GM12872 (cell line): Measurements from ENCODE around the gene RNU7-1.

ENCODE experiments used
- CTCF ChIP-seq: IDR thresholded peaks from 3 replicates; pipeline ENCODE4 v1.5.1; 2011; ENCODE audit warnings: low read depth, mild to moderate bottlenecking, low read length, moderate library complexity; ENCODE audit not compliant: insufficient read depth

Gene RNU7-1

GRCh38 chr12:6936636-6937480 lies 6.8 kb upstream of the RNU7-1 start:
- TF ChIP-seq CTCF, result no peak

GRCh38 chr12:6937481-6938352 lies 5.9 kb upstream of the RNU7-1 start:
- peak; percentile 96 for TF ChIP-seq CTCF

- no peak for TF ChIP-seq CTCF
Measured at GRCh38 chr12:6938353-6939190, 5.0 kb upstream of the RNU7-1 start.

GRCh38 chr12:6939191-6939540 lies 4.5 kb upstream of the RNU7-1 start:
- no peak for TF ChIP-seq CTCF

- no peak for TF ChIP-seq CTCF
Measured at GRCh38 chr12:6941267-6941666, 2.3 kb upstream of the RNU7-1 start.

- no peak for TF ChIP-seq CTCF
Measured at GRCh38 chr12:6941782-6942181, 1.8 kb upstream of the RNU7-1 start.

- no peak for TF ChIP-seq CTCF
Measured at GRCh38 chr12:6942331-6942665, 1.3 kb upstream of the RNU7-1 start.
